ENCODE measurements around the gene FGF16.

GRCh38 chrX:77436682-77437081 is 10.5 kb upstream of the FGF16 start:
- TF ChIP-seq, protein P1, sequence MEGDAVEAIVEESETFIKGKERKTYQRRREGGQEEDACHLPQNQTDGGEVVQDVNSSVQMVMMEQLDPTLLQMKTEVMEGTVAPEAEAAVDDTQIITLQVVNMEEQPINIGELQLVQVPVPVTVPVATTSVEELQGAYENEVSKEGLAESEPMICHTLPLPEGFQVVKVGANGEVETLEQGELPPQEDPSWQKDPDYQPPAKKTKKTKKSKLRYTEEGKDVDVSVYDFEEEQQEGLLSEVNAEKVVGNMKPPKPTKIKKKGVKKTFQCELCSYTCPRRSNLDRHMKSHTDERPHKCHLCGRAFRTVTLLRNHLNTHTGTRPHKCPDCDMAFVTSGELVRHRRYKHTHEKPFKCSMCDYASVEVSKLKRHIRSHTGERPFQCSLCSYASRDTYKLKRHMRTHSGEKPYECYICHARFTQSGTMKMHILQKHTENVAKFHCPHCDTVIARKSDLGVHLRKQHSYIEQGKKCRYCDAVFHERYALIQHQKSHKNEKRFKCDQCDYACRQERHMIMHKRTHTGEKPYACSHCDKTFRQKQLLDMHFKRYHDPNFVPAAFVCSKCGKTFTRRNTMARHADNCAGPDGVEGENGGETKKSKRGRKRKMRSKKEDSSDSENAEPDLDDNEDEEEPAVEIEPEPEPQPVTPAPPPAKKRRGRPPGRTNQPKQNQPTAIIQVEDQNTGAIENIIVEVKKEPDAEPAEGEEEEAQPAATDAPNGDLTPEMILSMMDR (IDR thresholded peaks at IDR 0.05 in 2 of 3, conservative IDR thresholded peaks at IDR 0.05 in 1 of 3; ENCODE audit: control insufficient read depth in 2 of 3, extremely low read depth in 1 of 3, insufficient read depth in 1 of 3, low read depth in 3 of 3, low read length in 3 of 3): no peak
- TF ChIP-seq ETV6 (conservative IDR thresholded peaks at IDR 0.05 in 1 of 2, IDR thresholded peaks at IDR 0.05 in 1 of 2; ENCODE audit: borderline replicate concordance in 1 of 2, low read depth in 1 of 2) (no peak), CBX5 (IDR thresholded peaks at IDR 0.05; ENCODE audit: low read depth) (no peak), EZH2 (IDR thresholded peaks at IDR 0.05; ENCODE audit: borderline replicate concordance, control insufficient read depth, low read depth, low read length) (no peak), EGR1 (IDR thresholded peaks at IDR 0.05; ENCODE audit: borderline replicate concordance in 1 of 2, low read depth in 2 of 2, low read length in 2 of 2) (no peak), BRCA1 (IDR thresholded peaks at IDR 0.05; ENCODE audit: low read depth, low read length) (no peak), CREB1 (IDR thresholded peaks at IDR 0.05; ENCODE audit: low read depth) (no peak), DPF2 (IDR thresholded peaks at IDR 0.05) (no peak)
